Measurements from ENCODE around the gene CDH4.

DNA sequence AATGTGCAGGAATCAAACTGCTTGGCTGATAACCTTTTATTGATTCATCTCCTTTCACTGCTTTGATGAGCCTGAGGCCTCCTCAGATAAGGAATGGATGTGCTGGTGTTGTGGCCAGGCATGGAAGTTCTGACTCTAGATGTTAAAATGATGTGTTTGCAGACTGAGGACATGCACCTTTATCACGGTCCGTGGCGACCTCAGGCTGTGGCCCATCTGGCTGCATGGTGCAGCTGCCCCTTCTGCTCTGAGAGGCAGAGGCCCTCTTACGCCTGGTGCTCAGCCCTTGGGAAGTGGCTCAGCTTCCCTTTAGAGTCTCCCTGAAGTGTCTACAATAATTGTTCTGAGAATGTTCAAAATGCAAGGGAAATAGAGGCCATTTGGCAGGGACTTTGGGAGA, 26.2 kb downstream of the CDH4 start:
- TF ChIP-seq, protein P1, sequence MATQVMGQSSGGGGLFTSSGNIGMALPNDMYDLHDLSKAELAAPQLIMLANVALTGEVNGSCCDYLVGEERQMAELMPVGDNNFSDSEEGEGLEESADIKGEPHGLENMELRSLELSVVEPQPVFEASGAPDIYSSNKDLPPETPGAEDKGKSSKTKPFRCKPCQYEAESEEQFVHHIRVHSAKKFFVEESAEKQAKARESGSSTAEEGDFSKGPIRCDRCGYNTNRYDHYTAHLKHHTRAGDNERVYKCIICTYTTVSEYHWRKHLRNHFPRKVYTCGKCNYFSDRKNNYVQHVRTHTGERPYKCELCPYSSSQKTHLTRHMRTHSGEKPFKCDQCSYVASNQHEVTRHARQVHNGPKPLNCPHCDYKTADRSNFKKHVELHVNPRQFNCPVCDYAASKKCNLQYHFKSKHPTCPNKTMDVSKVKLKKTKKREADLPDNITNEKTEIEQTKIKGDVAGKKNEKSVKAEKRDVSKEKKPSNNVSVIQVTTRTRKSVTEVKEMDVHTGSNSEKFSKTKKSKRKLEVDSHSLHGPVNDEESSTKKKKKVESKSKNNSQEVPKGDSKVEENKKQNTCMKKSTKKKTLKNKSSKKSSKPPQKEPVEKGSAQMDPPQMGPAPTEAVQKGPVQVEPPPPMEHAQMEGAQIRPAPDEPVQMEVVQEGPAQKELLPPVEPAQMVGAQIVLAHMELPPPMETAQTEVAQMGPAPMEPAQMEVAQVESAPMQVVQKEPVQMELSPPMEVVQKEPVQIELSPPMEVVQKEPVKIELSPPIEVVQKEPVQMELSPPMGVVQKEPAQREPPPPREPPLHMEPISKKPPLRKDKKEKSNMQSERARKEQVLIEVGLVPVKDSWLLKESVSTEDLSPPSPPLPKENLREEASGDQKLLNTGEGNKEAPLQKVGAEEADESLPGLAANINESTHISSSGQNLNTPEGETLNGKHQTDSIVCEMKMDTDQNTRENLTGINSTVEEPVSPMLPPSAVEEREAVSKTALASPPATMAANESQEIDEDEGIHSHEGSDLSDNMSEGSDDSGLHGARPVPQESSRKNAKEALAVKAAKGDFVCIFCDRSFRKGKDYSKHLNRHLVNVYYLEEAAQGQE (IDR thresholded peaks at IDR 0.05; ENCODE audit: insufficient read depth in 1 of 2, low read depth in 2 of 2, low read length in 2 of 2): no peak
- TF ChIP-seq POLR2AphosphoS5 (IDR thresholded peaks at IDR 0.05; ENCODE audit: low read depth, low read length) (no peak), SIN3A (IDR thresholded peaks at IDR 0.05; ENCODE audit: borderline replicate concordance, insufficient read depth, low read length) (no peak), TAF1 (IDR thresholded peaks at IDR 0.05; ENCODE audit: borderline replicate concordance, insufficient read depth, low read length) (no peak), FOXP2 (optimal IDR thresholded peaks at IDR 0.05; ENCODE audit: borderline replicate concordance, extremely low read depth, extremely low read length, insufficient read depth) (no peak)

Data from PFSK-1 (cell line).